ENCODE measurements around the gene SFT2D3. TPM values are rescaled to one million over a fixed set of nuclear protein-coding genes. Genes with fewer than 3 reads are reported as not detected.

Gene SFT2D3
- total and polyA plus RNA-seq, 8 donors, result 0.56 to 6.8 (median 2.8) TPM; not detected in 4

GRCh38 chr2:127680706-127681287 is 20.5 kb upstream of the SFT2D3 start:
- Histone ChIP-seq H3K36me3 (no peaks in the 10 kb centered on the region), H3K4me3 (peak overlapping the region in 1 of 2 donors; percentile 30), H3K27ac (peak overlapping the region in 1 of 2 donors; percentile 39), H3K4me1 (peaks cover 0 to 11% of the 10 kb centered on the region in 2 donors), H3K9me3 (no peaks in the 10 kb centered on the region), H3K27me3 (peaks cover 0 to 31% of the 10 kb centered on the region in 2 donors)
- ATAC-seq, result no peak
- intact Hi-C loops (cut with DNase I), result no loop called here
- DNase-seq, result no peak
- no peak for TF ChIP-seq CTCF (IDR thresholded peaks at IDR 0.05)

GRCh38 chr2:127681288-127681804 is 20.0 kb upstream of the SFT2D3 start:
- Histone ChIP-seq H3K4me1 (peaks cover 0 to 11% of the 10 kb centered on the region in 2 donors), H3K4me3 (peak overlapping the region in 1 of 2 donors; percentile 30), H3K27ac (peak overlapping the region in 1 of 2 donors; percentile 39), H3K9me3 (no peaks in the 10 kb centered on the region), H3K27me3 (peaks cover 0 to 25% of the 10 kb centered on the region in 2 donors), H3K36me3 (no peaks in the 10 kb centered on the region)
- no peak for TF ChIP-seq CTCF (IDR thresholded peaks at IDR 0.05)
- peak in 1 of 4 donors; percentile 75 for DNase-seq
- intact Hi-C loops (cut with DNase I), result no loop called here
- ATAC-seq, result no peak

GRCh38 chr2:127681976-127682857 is 19.1 kb upstream of the SFT2D3 start:
- intact Hi-C loops (cut with DNase I), result no loop called here
- no peaks in the 10 kb centered on the region for H3K36me3 ChIP-seq
- no peak for DNase-seq
- H3K9me3 ChIP-seq, result no peaks in the 10 kb centered on the region
- ATAC-seq, result no peak
- H3K4me1 ChIP-seq, result peaks cover 0 to 6% of the 10 kb centered on the region in 2 donors
- H3K27ac ChIP-seq, result no peak overlapping the region
- no peak for TF ChIP-seq CTCF (IDR thresholded peaks at IDR 0.05)
- H3K27me3 ChIP-seq, result peaks cover 0 to 17% of the 10 kb centered on the region in 2 donors
- H3K4me3 ChIP-seq, result no peak overlapping the region

GRCh38 chr2:127683056-127683455 is 18.2 kb upstream of the SFT2D3 start:
- intact Hi-C loops (cut with DNase I), result no loop called here
- Histone ChIP-seq H3K4me1 (peaks cover 0 to 6% of the 10 kb centered on the region in 2 donors), H3K27me3 (peaks cover 0 to 9% of the 10 kb centered on the region in 2 donors), H3K9me3 (peaks cover 0 to under 1% of the 10 kb centered on the region in 2 donors), H3K27ac (no peak overlapping the region), H3K36me3 (no peaks in the 10 kb centered on the region), H3K4me3 (no peak overlapping the region)
- TF ChIP-seq CTCF (IDR thresholded peaks at IDR 0.05), result no peak
- ATAC-seq (no peak), DNase-seq (no peak)

GRCh38 chr2:127683757-127684156 is 17.5 kb upstream of the SFT2D3 start:
- no peaks in the 10 kb centered on the region for H3K36me3 ChIP-seq
- peaks cover 0 to 6% of the 10 kb centered on the region in 2 donors for H3K4me1 ChIP-seq
- DNase-seq, result peak in 1 of 4 donors; percentile 47
- no peak overlapping the region for H3K27ac ChIP-seq
- H3K4me3 ChIP-seq, result no peak overlapping the region
- peaks cover 0 to 7% of the 10 kb centered on the region in 2 donors for H3K9me3 ChIP-seq
- peaks cover 0 to 9% of the 10 kb centered on the region in 2 donors for H3K27me3 ChIP-seq
- TF ChIP-seq CTCF (IDR thresholded peaks at IDR 0.05), result no peak
- intact Hi-C loops (cut with DNase I), result no loop called here
- no peak for ATAC-seq

All from left lung (tissue), 10 donors.